HG03175 (cell line): ENCODE data around the gene CDK6.

Experiments
- ATAC-seq: cut with Tn5 transposase; IDR thresholded peaks from one replicate; pipeline ENCODE4 v1.9.1; 2021; ENCODE audit warnings: mild to moderate bottlenecking, moderate library complexity; ENCODE audit not compliant: unreplicated experiment

The CDK6 gene

GRCh38 chr7:92693519-92693918 is 142.9 kb downstream of the CDK6 start:
- ATAC-seq: no peak

DNA sequence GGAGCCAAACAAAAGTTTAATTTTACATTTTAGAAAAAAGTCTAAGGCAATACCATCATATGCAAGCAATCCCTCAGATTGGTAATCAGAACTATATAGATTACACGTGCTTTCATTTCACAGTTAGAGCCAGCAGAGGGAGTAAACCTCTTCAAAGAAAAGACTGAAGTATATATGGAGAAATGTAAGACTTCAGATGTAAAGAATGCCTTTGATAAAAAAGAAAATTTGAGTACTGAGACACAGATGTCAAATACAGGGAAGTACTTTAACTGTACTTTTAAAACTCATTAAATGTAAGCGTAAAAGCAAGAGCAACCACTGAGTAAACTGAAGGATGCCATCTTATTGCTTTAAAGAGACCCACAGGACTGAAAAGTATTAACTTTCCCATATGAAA is 144.8 kb downstream of the CDK6 start:
- peak; percentile 93 for ATAC-seq

GRCh38 chr7:92685136-92686042 is 151.0 kb downstream of the CDK6 start:
- ATAC-seq: no peak

GRCh38 chr7:92684274-92684673 is 152.1 kb downstream of the CDK6 start:
- no peak for ATAC-seq

DNA sequence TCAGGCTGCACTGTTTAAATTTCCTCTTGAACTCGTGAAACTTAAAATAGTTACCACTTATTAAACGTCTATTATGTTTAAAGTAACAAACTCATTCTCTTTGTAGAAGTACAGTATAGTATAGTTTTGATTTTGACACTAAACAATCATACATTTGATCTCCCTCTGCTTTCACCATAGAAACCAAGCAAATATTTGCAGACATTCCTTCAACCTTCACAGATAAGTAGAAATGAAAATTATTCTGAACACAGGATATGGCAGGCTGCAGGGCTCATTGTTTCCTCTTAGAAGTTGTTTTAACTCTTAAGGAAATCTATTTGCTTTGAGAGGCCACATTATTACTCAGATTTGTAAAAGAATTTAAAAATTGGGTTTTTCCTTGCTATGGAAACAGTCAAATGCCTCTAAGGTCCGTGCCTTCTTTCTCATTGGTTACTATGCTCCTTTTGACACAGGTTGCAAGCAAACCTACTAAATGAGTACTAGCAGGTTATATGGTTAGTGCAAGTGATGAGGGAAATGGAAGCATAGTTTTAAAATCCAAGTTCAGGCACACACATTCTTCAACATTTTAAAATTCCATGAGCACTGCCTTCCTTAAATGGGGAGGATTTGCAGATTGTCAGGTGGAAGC is 153.4 kb downstream of the CDK6 start:
- ATAC-seq: no peak

GRCh38 chr7:92682330-92682729 is 154.0 kb downstream of the CDK6 start:
- ATAC-seq: no peak

DNA sequence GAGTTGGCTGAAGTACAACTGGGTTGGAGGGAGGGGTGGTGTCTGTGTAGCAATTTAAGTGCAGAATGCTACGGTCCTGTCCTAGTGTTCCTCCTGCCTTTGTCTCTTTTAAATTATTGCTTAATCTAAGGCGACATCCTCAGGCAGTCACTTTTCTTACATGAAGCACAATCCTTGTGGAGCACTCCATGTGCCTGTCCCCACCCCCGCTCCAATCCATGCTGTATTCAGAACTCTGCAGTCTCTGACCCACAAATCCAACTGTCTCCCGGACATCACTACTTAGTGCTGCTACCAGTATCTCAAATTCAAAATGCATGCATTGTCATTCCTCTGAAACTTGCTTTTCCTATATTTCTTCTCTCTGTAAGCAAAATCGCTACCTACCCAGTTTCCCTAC is 154.7 kb downstream of the CDK6 start:
- no peak for ATAC-seq

DNA sequence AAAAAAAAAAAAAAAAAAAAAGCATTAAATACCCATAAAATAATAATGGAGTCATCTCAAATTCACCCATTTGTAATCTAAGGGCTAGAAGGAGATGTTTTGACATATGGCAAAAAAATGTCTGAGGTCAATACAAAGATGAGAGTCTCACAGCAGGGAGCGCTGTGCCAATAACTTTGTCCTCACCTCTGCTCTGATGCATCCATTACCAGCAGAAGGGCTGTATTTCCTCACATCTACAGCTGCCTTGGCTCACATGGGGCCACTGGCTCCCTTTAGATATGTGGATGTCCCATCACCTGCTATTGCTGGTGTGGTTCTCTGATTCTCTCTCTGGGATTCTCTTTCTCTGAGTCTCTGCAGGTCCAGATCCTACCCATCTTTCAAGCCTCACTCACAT is 155.9 kb downstream of the CDK6 start:
- ATAC-seq: no peak

GRCh38 chr7:92678291-92678920 is 158.0 kb downstream of the CDK6 start:
- ATAC-seq: no peak

GRCh38 chr7:92674379-92674778 is 162.0 kb downstream of the CDK6 start:
- peak; percentile 76 for ATAC-seq

- ATAC-seq: no peak
These were observed 164.7 kb downstream of the CDK6 start for GRCh38 chr7:92671505-92672169.

GRCh38 chr7:92670204-92670851 is 166.0 kb downstream of the CDK6 start:
- no peak for ATAC-seq

DNA sequence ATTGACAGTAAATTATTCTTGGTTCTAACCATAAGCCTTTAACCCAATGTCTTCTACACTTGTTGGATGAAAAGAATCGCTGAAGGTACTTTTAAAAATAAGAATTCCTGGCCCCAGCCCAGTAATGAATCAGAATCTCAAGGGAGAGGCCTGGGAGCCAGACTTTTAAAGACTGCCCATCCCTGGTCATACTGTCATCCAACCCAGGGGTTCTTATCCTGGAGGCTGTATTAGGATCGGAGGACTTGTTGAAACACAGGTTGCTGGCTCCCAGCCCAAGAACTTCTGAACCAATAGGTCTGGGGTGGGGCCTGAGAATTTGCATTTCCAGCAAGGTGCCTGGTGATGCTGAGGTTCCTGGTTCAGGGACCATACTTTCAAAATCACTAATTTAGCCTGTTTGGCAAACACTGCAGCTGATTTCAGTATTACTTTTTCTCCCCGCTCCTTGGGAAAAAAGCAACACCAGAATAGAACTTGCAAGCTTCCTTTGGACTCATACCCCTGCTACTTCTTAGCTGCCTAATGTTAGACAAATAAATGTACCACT is 166.7 kb downstream of the CDK6 start:
- ATAC-seq: no peak

DNA sequence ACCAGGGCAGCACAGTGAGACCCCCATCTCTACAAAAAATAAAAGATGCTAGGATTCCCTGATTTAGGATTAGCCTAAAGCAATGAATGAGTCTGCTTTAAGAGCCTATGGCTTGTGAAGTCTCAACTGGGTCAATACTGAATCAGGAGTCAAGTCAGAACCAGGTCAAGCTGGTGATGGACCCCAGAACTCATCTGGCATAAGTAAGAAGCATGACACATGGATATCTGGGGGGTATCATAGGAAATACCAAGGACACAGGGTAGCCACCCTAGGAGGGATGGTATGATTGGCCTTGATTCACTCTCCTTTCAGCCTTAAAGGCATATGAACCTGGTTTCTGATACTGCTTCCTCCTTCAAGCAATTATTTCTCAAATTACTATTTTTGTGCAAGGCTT is 167.8 kb downstream of the CDK6 start:
- ATAC-seq: no peak

DNA sequence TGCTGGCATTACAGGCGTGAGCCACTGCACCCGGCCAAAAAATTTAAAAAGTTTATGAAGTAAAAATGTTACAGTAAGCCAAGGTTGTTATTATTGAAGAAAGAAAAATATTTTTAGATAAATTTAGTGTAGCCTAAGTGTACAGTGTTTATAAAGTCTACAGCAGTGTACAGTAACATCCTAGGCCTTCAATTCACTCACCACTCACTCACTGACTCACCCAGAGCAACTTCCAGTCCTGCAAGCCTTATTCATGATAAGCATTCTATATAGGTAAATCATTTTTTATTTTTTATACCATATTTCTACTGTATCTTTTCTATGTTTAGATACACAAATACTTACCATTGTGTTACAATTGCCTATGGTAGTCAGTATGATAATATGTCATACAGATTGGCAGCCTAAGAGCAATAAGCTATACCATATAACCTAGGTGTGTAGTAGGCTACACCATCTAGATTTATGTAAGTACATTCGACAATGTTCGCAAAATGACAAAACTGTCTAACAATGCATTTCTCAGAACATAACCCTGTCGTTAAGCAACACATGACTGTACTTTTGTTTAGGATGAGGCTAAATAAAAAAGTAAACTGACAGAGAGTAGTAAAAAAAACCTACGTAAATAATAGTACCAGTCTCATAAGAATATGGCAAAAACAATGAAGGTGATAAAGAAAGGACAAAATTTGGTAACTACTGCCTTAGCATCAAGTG is 168.4 kb downstream of the CDK6 start:
- ATAC-seq: no peak

DNA sequence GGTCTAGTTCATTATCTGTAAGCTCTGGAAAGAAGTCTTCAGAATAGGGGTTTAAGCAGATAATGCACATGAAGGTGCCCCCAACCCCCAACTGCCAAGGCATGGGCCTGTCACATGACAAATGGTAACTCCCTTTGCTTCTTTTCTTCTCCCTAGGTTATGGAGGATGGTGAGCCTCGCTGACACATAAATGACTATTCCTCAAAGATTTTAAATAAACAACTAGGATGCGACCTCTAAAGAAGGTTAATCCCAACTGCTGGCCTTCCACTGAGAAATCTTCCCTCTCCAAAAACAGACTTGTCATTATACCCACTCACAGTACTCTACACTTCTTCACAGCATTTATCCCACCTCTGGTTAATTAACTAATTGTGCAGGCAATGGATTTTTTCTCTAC is 170.4 kb downstream of the CDK6 start:
- no peak for ATAC-seq

DNA sequence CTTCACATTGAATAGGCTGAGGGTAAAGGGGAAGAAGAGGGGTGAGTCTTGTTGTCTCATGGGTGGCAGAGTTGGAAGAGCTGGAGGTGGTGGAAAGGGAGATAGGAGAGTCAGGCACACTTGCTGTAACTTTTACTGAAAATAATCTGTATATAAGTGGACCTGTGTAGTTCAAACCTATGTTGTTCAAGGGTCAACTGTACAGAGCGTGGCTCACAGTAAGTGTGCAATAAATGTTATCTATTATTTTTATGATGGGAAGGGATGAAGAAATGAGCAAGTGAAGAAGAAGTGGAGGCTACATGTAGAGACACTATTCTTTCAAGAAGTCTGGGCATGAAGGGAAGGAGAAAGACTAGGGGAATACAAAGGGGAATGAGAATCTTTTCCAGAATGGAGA is 174.7 kb downstream of the CDK6 start:
- ATAC-seq: no peak

GRCh38 chr7:92658671-92659070 is 177.7 kb downstream of the CDK6 start:
- no peak for ATAC-seq

- no peak for ATAC-seq
These were observed 179.0 kb downstream of the CDK6 start for GRCh38 chr7:92657391-92657790.

GRCh38 chr7:92656121-92656520 is 180.3 kb downstream of the CDK6 start:
- ATAC-seq: no peak
